GM15510 (cell line): ENCODE results near the gene SEC16B.

ENCODE experiments used
- POLR2A ChIP-seq: IDR thresholded peaks from 3 replicates; pipeline ENCODE4 v1.6.1; 2011; ENCODE audit warnings: borderline replicate concordance; ENCODE audit not compliant: insufficient read length; ENCODE audit errors: extremely low read depth

SEC16B gene

GRCh38 chr1:177969825-177970371, at the start of gene SEC16B:
SEC16B (minus strand) TSS chr1:177970058; CDS start chr1:177967981, 2,077 bp downstream.
- TF ChIP-seq POLR2A, result no peak

DNA sequence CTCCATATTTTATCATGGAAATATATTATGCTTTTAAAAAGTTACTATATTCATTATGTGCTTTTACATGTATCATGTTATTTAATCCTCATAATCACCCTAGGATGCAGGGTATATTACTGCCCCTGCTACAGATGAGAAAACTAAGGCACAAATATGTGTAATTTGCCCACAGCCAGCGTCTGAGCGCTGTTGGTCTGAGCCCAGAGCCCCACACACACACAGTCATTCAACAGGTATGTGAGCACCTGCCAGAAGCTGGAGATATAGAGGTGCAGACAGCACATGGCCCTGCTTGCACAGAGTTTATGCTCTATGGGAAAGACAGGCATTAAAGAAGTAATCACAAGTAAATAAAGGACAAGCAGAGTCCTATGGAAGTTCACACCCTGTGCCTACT, 49.8 kb upstream of the SEC16B start:
- TF ChIP-seq POLR2A, result no peak

DNA sequence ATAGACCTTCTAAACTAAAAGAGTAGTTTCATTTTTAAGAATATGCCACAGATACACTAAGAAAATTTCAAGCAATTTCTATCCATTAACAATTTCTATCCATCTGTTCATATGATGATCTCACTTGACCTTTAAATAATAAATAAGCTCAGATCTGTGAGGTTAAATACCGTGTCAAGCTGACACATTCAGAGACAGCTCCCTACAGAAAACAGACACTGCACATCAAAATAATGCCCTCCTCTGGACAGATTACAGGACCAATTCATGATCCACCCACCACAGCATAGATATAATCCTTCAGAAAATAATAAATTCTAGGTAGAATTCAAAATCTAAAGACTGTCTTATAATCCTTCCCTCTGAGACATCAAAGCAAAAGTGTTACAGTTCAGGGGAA, 49.4 kb upstream of the SEC16B start:
- no peak for TF ChIP-seq POLR2A

DNA sequence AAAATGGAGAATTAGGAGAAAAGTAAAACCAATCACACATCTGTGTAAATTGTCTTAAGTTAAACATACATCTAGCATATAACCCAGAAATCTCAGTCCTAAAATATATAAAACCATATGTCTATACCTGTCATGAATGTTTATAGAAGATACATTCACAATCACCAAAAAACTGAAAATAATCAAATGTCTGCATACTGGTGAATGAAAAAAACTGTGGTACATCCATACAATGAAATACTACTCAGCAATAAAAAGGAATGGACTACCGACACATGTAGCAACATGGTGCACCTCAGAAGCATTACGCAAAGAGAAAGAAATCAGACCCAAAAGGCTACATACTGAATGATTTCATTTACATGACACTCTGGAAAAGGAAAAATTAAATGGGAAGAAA, 47.7 kb upstream of the SEC16B start:
- no peak for TF ChIP-seq POLR2A

GRCh38 chr1:178011864-178012503, 42.1 kb upstream of the SEC16B start:
- no peak for TF ChIP-seq POLR2A

DNA sequence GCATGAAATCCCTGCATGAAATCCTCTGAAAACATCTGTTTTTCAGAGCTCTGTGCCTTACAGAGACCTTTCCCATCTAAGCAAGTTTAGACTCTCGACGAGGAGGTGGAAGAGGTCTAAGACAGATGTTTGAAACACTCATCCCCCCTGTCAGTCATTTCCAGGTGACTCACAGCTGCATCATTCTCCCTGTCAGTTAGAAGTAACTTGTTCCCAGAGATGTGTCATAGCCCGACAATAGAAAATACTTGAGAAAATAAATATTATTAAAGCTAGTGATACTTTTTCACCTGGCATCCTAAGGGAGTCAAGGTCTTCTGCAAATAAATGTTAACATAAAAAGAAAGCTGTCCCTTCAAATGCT, 41.6 kb upstream of the SEC16B start:
- TF ChIP-seq POLR2A, result no peak

GRCh38 chr1:178010674-178011464, 41.0 kb upstream of the SEC16B start:
- TF ChIP-seq POLR2A, result no peak

- no peak for TF ChIP-seq POLR2A
Observed at GRCh38 chr1:178006043-178006442, 36.2 kb upstream of the SEC16B start.

- no peak for TF ChIP-seq POLR2A
Observed at GRCh38 chr1:178005450-178005849, 35.6 kb upstream of the SEC16B start.

DNA sequence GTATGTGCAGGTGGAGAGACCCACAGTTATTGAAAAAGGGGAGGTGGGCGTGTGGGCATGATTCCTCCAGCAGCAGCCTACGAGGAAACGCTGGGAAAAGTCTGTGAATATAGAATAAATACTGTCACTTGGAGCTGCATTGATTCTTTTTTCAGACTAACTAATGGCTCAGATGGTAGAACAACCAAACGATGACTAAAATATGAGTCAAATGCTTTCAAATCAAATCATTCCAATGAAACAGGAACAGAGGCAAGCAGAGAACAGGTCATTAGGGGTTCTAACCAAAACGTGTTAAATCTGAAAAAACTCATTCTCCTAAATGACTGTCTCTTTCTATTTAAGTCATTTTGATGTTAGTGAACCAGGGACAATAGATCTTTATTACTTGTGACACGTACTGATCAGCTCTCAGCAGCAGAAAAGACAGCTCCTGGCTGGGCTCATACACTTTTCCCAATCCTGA, 35.1 kb upstream of the SEC16B start:
- no peak for TF ChIP-seq POLR2A

GRCh38 chr1:177998696-177999631, 29.1 kb upstream of the SEC16B start:
- TF ChIP-seq POLR2A, result no peak

DNA sequence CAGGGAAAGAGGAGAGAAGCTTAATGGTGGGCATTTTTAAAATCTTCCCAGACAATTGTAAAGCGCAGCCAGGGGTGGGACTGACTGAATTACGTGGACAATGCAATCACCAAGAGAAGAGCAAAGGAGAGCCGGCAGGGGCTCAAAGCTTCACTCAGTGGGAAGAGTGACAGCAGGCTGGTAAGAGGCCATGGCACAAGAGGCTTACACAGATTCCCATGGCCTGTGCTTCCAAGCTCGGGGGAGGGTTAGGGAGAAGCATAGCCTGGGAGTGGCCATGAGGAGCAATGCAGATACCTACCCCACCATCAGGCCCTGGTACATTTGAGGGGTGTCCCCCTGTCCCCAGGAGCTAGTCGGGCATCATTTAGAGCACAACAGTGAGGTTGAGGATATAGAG, 27.1 kb upstream of the SEC16B start:
- no peak for TF ChIP-seq POLR2A

GRCh38 chr1:177995369-177995768, 25.5 kb upstream of the SEC16B start:
- no peak for TF ChIP-seq POLR2A

DNA sequence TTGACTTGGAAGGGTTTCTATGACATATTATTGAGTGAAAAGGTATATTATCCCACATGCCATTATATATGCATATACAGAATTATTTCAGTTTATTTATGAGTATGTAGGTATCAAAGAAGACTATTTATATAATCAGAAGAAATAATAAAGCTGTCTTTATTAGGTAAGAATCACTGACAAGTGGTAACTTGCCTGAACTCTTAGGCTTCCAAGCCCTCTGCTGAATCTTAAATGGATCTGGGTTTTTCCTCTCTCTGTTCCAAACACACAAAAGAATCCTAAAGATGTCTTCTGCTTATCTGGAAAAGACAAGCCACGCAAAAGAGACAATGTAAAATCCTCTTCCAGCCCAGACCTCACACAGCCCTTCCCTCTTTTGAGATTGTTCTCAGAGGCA, 14.9 kb upstream of the SEC16B start:
- no peak for TF ChIP-seq POLR2A

DNA sequence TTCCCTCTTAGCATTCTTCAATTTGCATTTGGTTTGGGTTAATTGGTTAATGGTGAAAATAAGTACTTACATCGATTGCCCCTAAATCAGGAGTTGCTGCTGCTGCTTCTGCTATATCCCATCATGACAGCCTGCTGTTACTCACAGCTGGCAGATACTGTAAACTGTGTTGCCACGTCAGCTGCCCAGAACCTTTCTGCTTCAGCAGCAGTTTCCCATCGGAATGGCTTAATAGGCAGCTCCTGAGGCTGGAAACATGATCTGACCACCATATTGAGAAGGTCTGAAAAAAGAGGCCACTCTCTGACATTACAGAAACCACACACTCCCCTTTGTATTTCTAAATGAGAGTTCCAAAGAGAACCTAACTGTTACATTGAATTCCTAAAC, 14.3 kb upstream of the SEC16B start:
- TF ChIP-seq POLR2A, result no peak
